GM19238 (cell line): ENCODE measurements around the gene PPAT.
"Not testable (repeated sequence)": the region's sequence is repeated elsewhere in the genome, so short reads cannot be mapped to it uniquely, and the experiment has no call there.

Source experiments
- DNase-seq: peaks from one replicate; pipeline ENCODE4 v3.0.0; 2011; ENCODE audit warnings: low spot score; ENCODE audit not compliant: insufficient read length

Gene PPAT

GRCh38 chr4:56435140-56435926 lies at the start of gene PPAT:
PPAT (minus strand) TSS chr4:56435615; CDS start chr4:56435477, 138 bp downstream.
- peak; percentile 86 for DNase-seq

DNA sequence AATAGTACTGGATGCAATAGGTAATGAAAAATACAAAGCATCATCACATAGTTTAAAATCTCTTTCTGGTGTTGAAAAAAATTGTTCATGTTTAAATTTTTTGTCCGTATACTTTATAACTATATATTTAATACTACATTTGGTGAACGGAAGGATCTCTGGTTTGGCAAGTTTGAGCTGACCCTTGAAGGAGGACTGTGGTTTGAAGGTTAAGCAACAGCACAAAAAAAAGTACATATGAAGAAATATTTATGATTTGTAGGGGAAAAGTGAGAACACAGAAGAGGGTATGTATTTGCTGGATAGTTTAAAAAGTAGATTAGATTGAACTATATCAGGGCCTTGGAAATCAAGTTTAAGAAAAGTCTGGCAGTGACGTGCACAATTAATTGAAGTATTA lies 45.3 kb upstream of the PPAT start:
- DNase-seq, result no peak

- no peak for DNase-seq
Observed at GRCh38 chr4:56477192-56477702, 41.8 kb upstream of the PPAT start.

DNA sequence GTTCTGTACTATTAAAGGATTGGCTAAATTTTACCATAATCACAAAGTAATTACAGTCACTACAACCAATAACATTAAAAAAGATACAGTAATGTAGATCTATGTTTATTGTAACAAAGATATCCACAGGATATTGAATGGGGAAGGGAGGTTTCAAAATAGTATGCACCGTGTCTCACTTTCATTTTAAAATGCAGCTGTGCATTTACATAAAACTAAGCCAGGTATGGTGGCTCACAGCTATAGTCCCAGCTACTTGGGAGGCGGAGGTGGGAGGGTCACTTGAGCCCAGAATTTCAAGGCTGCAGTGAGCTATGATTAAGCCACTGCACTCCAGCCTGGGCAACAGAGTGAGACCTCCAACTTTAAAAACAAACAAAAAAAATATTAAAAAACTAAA lies 40.5 kb upstream of the PPAT start:
- no peak for DNase-seq

- no peak for DNase-seq
Observed at GRCh38 chr4:56469489-56470210, 34.2 kb upstream of the PPAT start.

DNA sequence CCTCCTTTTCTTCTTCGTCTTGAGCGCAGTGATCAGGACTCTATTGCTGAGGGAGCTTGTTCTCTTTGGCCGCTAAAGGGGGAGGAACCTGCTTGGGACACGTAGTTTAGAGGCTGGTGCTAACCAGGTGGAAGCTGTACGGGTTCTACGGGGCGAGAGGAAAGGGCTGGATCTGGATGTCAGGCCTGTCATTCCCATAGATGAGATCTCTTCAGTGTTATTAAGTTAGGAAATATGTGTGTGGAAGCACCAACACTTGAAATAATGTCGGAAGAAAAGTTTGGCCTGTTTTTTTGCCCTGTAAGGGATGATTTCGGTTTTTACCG lies 32.6 kb upstream of the PPAT start:
- DNase-seq, result peak; percentile 15

DNA sequence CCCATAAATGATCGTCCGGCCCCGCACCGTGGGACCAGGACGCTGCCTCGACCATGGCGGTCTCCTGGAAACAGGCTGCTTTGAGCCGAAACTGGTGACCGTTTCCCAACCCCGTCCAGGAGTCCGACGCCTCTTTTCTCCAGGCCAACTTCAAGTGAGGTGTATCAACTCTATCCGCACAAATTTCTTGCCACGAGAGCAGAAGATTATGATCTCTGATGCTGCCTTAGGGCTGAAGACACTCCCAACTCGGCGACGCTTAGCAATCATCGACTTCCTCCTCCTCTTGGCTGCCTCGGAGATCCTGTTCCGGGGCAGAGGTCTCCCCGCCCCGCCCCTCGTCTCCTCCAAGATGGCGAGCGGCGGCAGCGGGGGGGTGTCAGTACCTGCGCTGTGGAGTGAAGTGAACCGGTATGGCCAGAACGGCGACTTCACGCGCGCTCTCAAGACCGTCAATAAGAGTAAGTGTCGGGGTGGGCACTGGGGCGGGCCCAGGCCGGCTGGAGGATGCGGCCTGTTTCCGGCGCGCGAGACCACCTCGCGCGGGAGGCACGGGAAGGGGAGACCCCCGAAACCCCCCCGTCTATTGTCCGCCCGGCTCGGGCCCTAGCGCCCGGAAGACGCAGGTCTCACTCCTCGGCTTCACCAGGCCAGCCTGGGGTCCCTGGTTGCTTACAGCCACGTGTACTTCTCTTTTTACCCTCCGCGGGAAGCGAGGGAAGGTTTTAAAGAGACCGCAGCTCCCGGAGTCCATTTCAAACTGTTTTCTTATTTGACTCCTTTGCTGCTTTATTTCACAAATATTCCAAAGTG lies 32.1 kb upstream of the PPAT start, which contains the start of gene SRP72:
Gene SRP72 (plus strand): TSS at position 334 of the 813 bp plus-strand sequence. CDS start 19 bp downstream, at position 353.
- peak; percentile 75 for DNase-seq

DNA sequence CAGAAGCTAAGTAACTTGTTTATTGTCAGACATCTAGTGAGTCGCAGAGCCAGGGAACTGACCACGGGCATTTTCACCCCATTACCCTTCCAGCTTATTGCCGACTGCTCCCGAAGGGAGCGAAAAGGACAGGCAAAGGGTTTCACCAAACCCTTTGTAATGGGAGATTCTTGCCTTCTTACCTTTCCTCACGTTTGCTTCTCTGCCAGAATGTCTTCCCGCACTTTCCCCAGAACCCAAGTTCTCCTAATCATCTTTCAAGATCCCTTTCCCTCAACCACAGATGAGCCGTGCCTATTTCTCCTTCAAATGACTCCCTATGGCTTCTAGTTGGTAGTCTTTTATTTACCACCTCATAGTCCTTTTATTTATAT lies 31.5 kb upstream of the PPAT start:
- DNase-seq, result no peak

DNA sequence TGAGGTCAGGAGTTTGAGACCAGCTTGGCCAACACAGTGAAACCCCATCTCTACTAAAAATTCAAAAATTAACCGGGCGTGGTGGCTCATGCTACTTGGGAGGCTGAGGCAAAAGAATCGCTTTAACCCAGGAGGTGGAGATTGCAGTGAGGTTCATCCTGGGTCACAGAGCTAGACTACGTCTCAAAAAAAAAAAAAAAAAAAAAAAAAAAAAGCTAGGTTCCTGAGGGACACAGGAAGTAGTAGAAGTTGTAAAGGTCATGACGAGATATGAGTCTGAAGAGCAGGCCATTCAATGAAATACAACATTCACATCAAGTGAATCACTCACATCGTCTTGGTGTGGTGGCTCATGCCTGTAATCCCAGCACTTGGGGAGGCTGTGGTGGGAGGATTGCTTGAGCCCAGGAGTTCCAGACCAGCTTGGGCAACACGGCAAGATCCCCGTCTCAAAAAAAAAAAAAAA lies 30.9 kb upstream of the PPAT start:
- not testable (repeated sequence) for DNase-seq

DNA sequence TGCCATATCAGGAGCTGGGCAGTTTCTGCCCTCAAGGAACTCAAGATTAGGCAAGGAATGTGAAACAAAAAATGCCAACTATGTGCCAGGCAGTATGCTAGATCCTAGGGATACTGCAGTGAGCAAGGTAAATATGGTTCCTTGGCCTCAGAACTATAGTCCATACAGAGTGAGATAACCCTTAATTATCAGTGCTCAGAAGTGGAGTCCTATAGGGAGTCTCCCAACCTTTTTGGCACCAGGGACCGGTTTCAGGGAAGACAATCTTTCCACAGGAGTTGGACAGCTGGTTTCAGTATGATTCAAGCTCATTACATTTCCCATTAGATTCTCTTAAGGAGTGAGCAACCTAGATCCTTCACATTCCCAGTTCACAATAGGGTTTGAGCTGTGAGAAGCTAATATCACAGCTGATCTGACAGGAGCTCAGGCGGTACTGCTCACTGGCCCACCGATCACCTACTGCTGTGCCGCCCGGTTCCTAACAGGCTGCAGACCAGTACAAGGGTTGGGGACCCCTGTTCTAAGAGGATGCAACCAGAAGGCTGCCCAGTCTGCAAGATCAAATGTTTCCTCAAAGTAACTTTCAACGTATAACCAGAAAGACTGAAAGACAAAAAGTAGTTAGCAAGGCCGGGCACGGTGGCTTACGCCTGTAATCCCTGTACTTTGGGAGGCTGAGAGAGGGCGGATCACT lies 30.3 kb upstream of the PPAT start:
- no peak for DNase-seq

GRCh38 chr4:56464581-56464980 lies 29.2 kb upstream of the PPAT start:
- no peak for DNase-seq

- DNase-seq, result no peak
Observed at GRCh38 chr4:56463711-56464110, 28.3 kb upstream of the PPAT start.

DNA sequence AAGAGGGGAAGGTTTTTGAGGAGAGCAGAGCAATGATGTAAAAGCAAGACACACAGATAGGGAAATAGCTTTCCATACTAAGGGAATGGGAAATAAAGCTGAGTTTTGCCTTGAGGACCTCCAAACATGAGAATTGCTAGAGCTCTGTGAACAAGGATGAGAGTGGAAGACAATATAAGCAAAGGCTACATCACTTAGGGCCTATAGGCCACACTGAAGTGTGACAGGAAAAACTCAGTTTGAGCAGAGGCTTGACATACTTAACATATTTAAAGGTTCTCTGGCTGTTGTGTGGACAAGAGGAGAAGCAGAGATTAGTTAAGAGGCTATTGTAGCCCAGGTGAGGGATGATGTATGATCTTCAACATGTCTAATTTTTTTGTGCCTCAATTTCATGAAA lies 26.7 kb upstream of the PPAT start:
- DNase-seq, result no peak

DNA sequence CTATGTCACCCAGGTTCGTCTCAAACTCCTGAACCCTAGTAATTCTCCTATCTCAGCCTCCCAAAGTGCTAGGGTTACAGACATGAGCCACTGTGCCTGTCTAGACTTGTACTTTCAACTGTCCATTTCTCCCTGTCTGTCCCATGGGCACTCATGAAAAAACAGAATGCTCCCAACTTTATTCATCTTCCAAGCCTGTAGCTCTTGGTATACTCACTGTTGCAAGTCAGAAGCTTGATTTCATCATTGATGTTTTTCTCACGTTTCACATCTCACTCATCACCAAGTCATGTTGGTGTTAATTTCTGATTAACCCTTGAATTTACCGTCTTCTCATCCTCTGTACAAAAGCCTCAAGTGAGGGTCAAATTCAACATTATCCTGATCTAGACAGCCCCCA lies 24.7 kb upstream of the PPAT start:
- DNase-seq, result no peak

DNA sequence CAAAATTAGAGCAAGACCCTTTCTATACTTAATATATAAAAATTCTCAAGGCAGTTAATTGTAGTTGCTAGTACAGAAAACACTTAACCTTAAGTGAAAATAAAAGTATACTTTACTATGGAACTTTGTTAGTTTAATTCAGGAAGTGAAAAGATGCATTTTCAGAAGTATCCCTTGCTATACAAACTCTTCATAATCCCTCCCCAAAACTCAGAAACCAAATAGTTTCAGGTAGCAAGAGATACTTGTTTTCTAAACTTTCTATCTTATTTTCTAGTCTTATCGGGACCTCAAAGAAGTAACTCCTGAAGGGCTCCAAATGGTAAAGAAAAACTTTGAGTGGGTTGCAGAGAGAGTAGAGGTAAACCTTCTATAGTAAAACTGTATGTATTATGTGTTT lies 14.9 kb upstream of the PPAT start:
- no peak for DNase-seq

- not testable (repeated sequence) for DNase-seq
Observed at GRCh38 chr4:56449475-56449874, 14.1 kb upstream of the PPAT start.

GRCh38 chr4:56448301-56448700 lies 12.9 kb upstream of the PPAT start:
- DNase-seq, result no peak

DNA sequence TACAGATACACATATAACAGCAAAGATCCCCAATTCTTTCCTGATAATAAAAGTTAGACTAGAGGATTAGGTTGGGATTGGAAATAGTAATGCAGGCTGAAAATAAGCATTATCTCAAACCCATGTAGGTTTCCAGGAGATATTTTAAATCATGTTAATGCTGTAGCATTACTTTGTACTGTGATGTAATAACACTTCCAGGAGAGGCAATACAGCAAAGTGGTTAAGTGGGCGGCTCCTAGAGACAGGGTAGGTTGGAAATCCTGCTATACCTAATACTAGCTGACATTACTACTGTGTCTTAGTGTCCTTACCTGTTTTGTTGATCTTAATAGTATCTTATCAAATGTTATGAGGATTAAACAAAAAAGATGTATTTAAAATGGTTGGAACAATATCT lies 10.3 kb upstream of the PPAT start:
- no peak for DNase-seq

DNA sequence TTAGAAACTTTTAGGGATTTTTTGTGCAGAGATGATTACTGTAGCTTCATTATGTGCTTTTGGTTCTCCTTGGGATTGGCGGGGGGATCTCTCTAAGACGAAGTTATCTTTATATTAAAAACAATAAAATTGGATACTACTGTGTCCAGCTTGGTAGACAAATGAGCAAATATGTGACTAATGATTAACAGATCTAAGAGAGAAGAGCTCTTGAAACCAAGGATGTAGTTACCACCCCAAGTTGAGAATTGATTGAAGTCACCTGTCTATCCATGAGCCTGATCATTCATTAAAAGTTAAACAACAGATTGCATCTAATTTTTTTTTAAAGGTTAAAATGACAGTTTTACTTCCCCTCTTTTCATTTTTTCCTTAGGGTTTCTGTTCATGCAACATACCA lies 9.3 kb upstream of the PPAT start:
- no peak for DNase-seq

GRCh38 chr4:56440983-56441382 lies 5.6 kb upstream of the PPAT start:
- DNase-seq, result no peak

DNA sequence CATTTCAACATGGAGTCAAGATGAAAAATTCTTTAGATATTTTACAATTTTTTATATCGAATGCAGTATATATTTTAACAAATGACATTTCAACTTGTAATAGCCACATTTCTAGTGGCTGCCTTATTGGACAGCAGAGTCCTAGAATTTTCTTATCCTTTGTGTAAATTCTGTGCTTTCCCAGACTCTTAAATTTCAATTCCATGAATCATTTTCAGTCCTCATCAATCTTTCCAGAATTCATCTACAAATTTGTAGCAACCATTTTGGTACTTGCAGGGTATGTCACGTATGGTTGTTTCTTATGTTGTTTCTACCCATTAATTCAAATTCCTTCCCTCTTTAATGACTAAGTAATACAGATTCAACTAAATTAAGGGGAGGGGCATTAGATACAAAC lies 3.4 kb upstream of the PPAT start:
- no peak for DNase-seq
